ENCODE measurements around the gene PRCP.
"Not testable (repeated sequence)": the region's sequence is repeated elsewhere in the genome, so short reads cannot be mapped to it uniquely, and the experiment has no call there.

Gene PRCP

GRCh38 chr11:82858556-82859091 lies 41.6 kb downstream of the PRCP start:
- no peak overlapping the region for H3K56ac ChIP-seq (ENCODE audit: low read length)
- no peak overlapping the region for H4K8ac ChIP-seq (ENCODE audit: low read depth, low read length)
- H3K4me3 ChIP-seq (ENCODE audit: low read length), result no peak overlapping the region
- no peak overlapping the region for H2AK5ac ChIP-seq (ENCODE audit: low read length)
- H3K23ac ChIP-seq (ENCODE audit: low read length), result no peak overlapping the region
- no peak overlapping the region for H3K4me2 ChIP-seq (ENCODE audit: low read length)
- H3K9ac ChIP-seq (ENCODE audit: low read length), result no peak overlapping the region
- no peaks in the 10 kb centered on the region for H3K27me3 ChIP-seq (ENCODE audit: insufficient read depth, low read length, poor library complexity)
- no peak overlapping the region for H3K4ac ChIP-seq (ENCODE audit: low read depth, low read length)
- no peak overlapping the region for H4K5ac ChIP-seq (ENCODE audit: low read length)
- no peak overlapping the region for H3K18ac ChIP-seq (ENCODE audit: low read length)
- H2BK15ac ChIP-seq (replicated peaks; ENCODE audit: low read depth), result no peak overlapping the region
- no CpG with 5 or more reads among the region's 1 CpG for WGBS (ENCODE audit: extremely low coverage, insufficient coverage, low lambda C conversion rate)
- no peaks in the 10 kb centered on the region for H3K79me1 ChIP-seq (ENCODE audit: low read length)
- H3K27ac ChIP-seq (ENCODE audit: low read depth, low read length), result no peak overlapping the region
- no peak for DNase-seq
- no peaks in the 10 kb centered on the region for H3K4me1 ChIP-seq (ENCODE audit: control insufficient read depth, low read depth, low read length)
- no peaks in the 10 kb centered on the region for H3K36me3 ChIP-seq (ENCODE audit: control insufficient read depth, insufficient read depth, low read length)
- no peaks in the 10 kb centered on the region for H3K79me2 ChIP-seq (ENCODE audit: control insufficient read depth, insufficient read depth, low read length)
- no peak overlapping the region for H2BK120ac ChIP-seq (ENCODE audit: low read depth, low read length)
- no peak overlapping the region for H2BK5ac ChIP-seq (ENCODE audit: low read length)

DNA sequence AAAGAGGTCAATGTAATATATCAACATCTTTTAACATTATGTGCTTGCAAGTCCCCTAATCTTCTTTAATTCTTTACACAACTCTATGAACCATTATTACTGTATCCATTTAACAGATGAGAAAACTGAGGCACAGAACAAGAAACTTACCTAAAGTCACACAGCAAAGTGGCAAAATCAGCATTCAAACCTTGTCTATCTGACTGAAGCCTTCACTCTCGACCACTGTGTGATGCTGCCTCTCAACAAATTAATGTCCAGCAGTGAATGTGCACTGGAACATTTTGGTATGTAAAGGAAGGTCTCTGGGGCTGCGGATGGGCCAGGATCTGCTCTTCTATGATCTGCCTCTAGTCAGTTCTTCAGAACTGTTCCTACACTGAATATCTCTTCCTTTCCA lies 42.1 kb downstream of the PRCP start:
- H3K4me2 ChIP-seq (ENCODE audit: low read length), result no peak overlapping the region
- no peak overlapping the region for H2AK5ac ChIP-seq (ENCODE audit: low read length)
- no peak overlapping the region for H3K18ac ChIP-seq (ENCODE audit: low read length)
- H3K9ac ChIP-seq (ENCODE audit: low read length), result no peak overlapping the region
- H3K27ac ChIP-seq (ENCODE audit: low read depth, low read length), result no peak overlapping the region
- no peak overlapping the region for H3K4ac ChIP-seq (ENCODE audit: low read depth, low read length)
- H3K27me3 ChIP-seq (ENCODE audit: insufficient read depth, low read length, poor library complexity), result no peaks in the 10 kb centered on the region
- DNase-seq, result no peak
- no peaks in the 10 kb centered on the region for H3K79me2 ChIP-seq (ENCODE audit: control insufficient read depth, insufficient read depth, low read length)
- no peak overlapping the region for H4K8ac ChIP-seq (ENCODE audit: low read depth, low read length)
- H3K4me1 ChIP-seq (ENCODE audit: control insufficient read depth, low read depth, low read length), result no peaks in the 10 kb centered on the region
- H3K36me3 ChIP-seq (ENCODE audit: control insufficient read depth, insufficient read depth, low read length), result no peaks in the 10 kb centered on the region
- H3K4me3 ChIP-seq (ENCODE audit: low read length), result no peak overlapping the region
- no peak overlapping the region for H3K56ac ChIP-seq (ENCODE audit: low read length)
- no peak overlapping the region for H4K5ac ChIP-seq (ENCODE audit: low read length)
- no peak overlapping the region for H2BK120ac ChIP-seq (ENCODE audit: low read depth, low read length)
- H2BK5ac ChIP-seq (ENCODE audit: low read length), result no peak overlapping the region
- no peaks in the 10 kb centered on the region for H3K79me1 ChIP-seq (ENCODE audit: low read length)
- no peak overlapping the region for H3K23ac ChIP-seq (ENCODE audit: low read length)
- no peak overlapping the region for H2BK15ac ChIP-seq (replicated peaks; ENCODE audit: low read depth)
- no CpG with 5 or more reads among the region's 2 CpGs for WGBS (ENCODE audit: extremely low coverage, insufficient coverage, low lambda C conversion rate)

DNA sequence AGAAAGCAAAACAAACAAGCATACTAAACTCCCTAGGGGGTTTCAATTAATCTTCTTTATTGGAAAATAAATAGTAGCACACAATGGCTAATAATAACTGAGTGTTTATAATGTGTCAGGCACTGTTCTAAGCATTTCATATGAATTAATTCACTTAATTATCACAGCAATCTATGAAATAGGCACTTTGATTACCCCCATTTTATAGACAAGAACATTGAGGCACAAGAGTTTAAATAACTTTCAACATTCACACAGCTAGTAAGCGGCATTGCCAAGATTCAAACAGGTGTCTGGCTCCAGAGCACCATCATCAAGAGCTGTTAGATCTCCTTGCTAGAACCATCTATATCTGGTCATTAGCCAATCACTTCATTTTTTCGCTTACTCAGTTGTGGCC lies 43.1 kb downstream of the PRCP start:
- Histone ChIP-seq H3K79me2 (ENCODE audit: control insufficient read depth, insufficient read depth, low read length) (no peaks in the 10 kb centered on the region), H3K56ac (ENCODE audit: low read length) (no peak overlapping the region), H4K8ac (ENCODE audit: low read depth, low read length) (no peak overlapping the region), H3K36me3 (ENCODE audit: control insufficient read depth, insufficient read depth, low read length) (no peaks in the 10 kb centered on the region), H3K27me3 (ENCODE audit: insufficient read depth, low read length, poor library complexity) (no peaks in the 10 kb centered on the region), H3K79me1 (ENCODE audit: low read length) (no peaks in the 10 kb centered on the region), H4K5ac (ENCODE audit: low read length) (no peak overlapping the region), H2BK120ac (ENCODE audit: low read depth, low read length) (no peak overlapping the region), H3K27ac (ENCODE audit: low read depth, low read length) (no peak overlapping the region), H2BK5ac (ENCODE audit: low read length) (no peak overlapping the region), H3K4ac (ENCODE audit: low read depth, low read length) (no peak overlapping the region), H3K4me1 (ENCODE audit: control insufficient read depth, low read depth, low read length) (no peaks in the 10 kb centered on the region), H3K18ac (ENCODE audit: low read length) (no peak overlapping the region), H3K23ac (ENCODE audit: low read length) (no peak overlapping the region), H2BK15ac (replicated peaks; ENCODE audit: low read depth) (no peak overlapping the region), H3K4me3 (ENCODE audit: low read length) (no peak overlapping the region), H3K4me2 (ENCODE audit: low read length) (no peak overlapping the region), H2AK5ac (ENCODE audit: low read length) (no peak overlapping the region), H3K9ac (ENCODE audit: low read length) (no peak overlapping the region)
- no CpG with 5 or more reads among the region's 2 CpGs for WGBS (ENCODE audit: extremely low coverage, insufficient coverage, low lambda C conversion rate)
- DNase-seq, result no peak

- Histone ChIP-seq H3K79me1 (ENCODE audit: low read length) (no peaks in the 10 kb centered on the region), H3K4ac (ENCODE audit: low read depth, low read length) (no peak overlapping the region), H3K79me2 (ENCODE audit: control insufficient read depth, insufficient read depth, low read length) (no peaks in the 10 kb centered on the region), H4K8ac (ENCODE audit: low read depth, low read length) (no peak overlapping the region), H3K18ac (ENCODE audit: low read length) (no peak overlapping the region), H3K23ac (ENCODE audit: low read length) (no peak overlapping the region), H3K27me3 (ENCODE audit: insufficient read depth, low read length, poor library complexity) (no peaks in the 10 kb centered on the region), H3K36me3 (ENCODE audit: control insufficient read depth, insufficient read depth, low read length) (no peaks in the 10 kb centered on the region), H3K4me3 (ENCODE audit: low read length) (no peak overlapping the region), H2BK15ac (replicated peaks; ENCODE audit: low read depth) (no peak overlapping the region), H4K5ac (ENCODE audit: low read length) (no peak overlapping the region), H3K56ac (ENCODE audit: low read length) (no peak overlapping the region), H3K27ac (ENCODE audit: low read depth, low read length) (no peak overlapping the region), H2BK120ac (ENCODE audit: low read depth, low read length) (no peak overlapping the region), H3K9ac (ENCODE audit: low read length) (no peak overlapping the region), H2BK5ac (ENCODE audit: low read length) (no peak overlapping the region), H3K4me2 (ENCODE audit: low read length) (no peak overlapping the region), H3K4me1 (ENCODE audit: control insufficient read depth, low read depth, low read length) (no peaks in the 10 kb centered on the region), H2AK5ac (ENCODE audit: low read length) (no peak overlapping the region)
- WGBS (ENCODE audit: extremely low coverage, insufficient coverage, low lambda C conversion rate), result no CpG with 5 or more reads among the region's 2 CpGs
- DNase-seq, result no peak
Measured at GRCh38 chr11:82855616-82856015, 44.6 kb downstream of the PRCP start.

DNA sequence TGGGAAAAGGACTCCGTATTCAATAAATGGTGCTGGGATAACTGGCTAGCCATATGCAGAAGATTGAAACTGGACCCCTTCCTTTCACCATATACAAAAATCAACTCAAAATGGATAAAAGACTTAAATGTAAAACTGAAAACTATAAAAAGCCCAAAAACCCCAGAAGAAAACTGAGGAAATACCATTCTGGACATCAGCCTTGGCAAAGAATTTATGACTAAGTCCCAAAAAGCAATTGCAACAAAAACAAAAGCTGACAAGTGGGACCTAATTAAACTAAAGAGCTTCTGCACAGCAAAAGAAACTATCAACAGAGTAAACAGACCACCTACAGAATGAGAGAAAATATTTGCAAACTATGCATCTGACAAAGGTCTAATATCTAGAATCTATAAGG lies 45.3 kb downstream of the PRCP start:
- no CpG with 5 or more reads among the region's 1 CpG for WGBS (ENCODE audit: extremely low coverage, insufficient coverage, low lambda C conversion rate)
- not testable (repeated sequence) for H3K18ac ChIP-seq (ENCODE audit: low read length); H2BK120ac ChIP-seq (ENCODE audit: low read depth, low read length); H3K56ac ChIP-seq (ENCODE audit: low read length); H4K5ac ChIP-seq (ENCODE audit: low read length); H3K4ac ChIP-seq (ENCODE audit: low read depth, low read length); H3K4me3 ChIP-seq (ENCODE audit: low read length); H4K8ac ChIP-seq (ENCODE audit: low read depth, low read length); H2BK15ac ChIP-seq (replicated peaks; ENCODE audit: low read depth); H3K79me2 ChIP-seq (ENCODE audit: control insufficient read depth, insufficient read depth, low read length); H3K23ac ChIP-seq (ENCODE audit: low read length); H2BK5ac ChIP-seq (ENCODE audit: low read length); DNase-seq; H3K79me1 ChIP-seq (ENCODE audit: low read length); H3K27me3 ChIP-seq (ENCODE audit: insufficient read depth, low read length, poor library complexity); H3K27ac ChIP-seq (ENCODE audit: low read depth, low read length); H3K4me2 ChIP-seq (ENCODE audit: low read length); H3K9ac ChIP-seq (ENCODE audit: low read length); H3K36me3 ChIP-seq (ENCODE audit: control insufficient read depth, insufficient read depth, low read length); H3K4me1 ChIP-seq (ENCODE audit: control insufficient read depth, low read depth, low read length); H2AK5ac ChIP-seq (ENCODE audit: low read length)

DNA sequence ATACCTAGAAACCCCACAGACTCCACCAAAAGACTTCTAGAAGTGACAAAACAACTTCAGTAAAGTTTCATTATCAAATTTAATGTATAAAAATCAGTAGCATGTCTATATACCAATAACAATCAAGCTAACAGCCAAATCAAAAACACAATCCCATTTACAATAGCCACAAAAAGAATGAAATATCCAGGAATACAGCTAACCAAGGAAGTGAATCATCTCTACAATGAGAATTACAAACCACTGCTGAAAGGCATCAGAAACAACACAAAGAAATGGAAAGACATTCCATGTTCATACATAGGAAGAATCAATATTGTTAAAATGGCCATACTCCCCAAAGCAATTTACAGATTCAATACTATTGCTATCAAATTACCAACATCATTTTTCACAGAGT lies 46.0 kb downstream of the PRCP start:
- Histone ChIP-seq H3K4ac (ENCODE audit: low read depth, low read length) (no peak overlapping the region), H2BK15ac (replicated peaks; ENCODE audit: low read depth) (no peak overlapping the region), H3K36me3 (ENCODE audit: control insufficient read depth, insufficient read depth, low read length) (no peaks in the 10 kb centered on the region), H3K4me3 (ENCODE audit: low read length) (no peak overlapping the region), H2AK5ac (ENCODE audit: low read length) (no peak overlapping the region), H3K56ac (ENCODE audit: low read length) (no peak overlapping the region), H3K79me2 (ENCODE audit: control insufficient read depth, insufficient read depth, low read length) (no peaks in the 10 kb centered on the region), H3K23ac (ENCODE audit: low read length) (no peak overlapping the region), H3K18ac (ENCODE audit: low read length) (no peak overlapping the region), H4K5ac (ENCODE audit: low read length) (no peak overlapping the region), H3K9ac (ENCODE audit: low read length) (no peak overlapping the region), H3K4me2 (ENCODE audit: low read length) (no peak overlapping the region), H3K27me3 (ENCODE audit: insufficient read depth, low read length, poor library complexity) (no peaks in the 10 kb centered on the region), H2BK5ac (ENCODE audit: low read length) (no peak overlapping the region), H3K27ac (ENCODE audit: low read depth, low read length) (no peak overlapping the region), H4K8ac (ENCODE audit: low read depth, low read length) (no peak overlapping the region), H2BK120ac (ENCODE audit: low read depth, low read length) (no peak overlapping the region), H3K79me1 (ENCODE audit: low read length) (no peaks in the 10 kb centered on the region), H3K4me1 (ENCODE audit: control insufficient read depth, low read depth, low read length) (no peaks in the 10 kb centered on the region)
- no peak for DNase-seq
